Measurements from ENCODE around the gene OR51T1. TPM values are rescaled to one million over a fixed set of nuclear protein-coding genes. Genes with fewer than 3 reads are reported as not detected.

OR51T1 gene
- total RNA-seq, 4 donors from 2014 or later = not detected

- DNase-seq (ENCODE audit: low spot score) (no peak), ATAC-seq (ENCODE audit: low FRiP score) (no peak)
- no peak for TF ChIP-seq CTCF (IDR thresholded peaks at IDR 0.05)
These were observed 42.5 kb downstream of the OR51T1 start, which contains the start of gene OR51G1 for GRCh38 chr11:4924239-4924638. Gene OR51G1 (minus strand): TSS chr11:4924339. CDS start chr11:4924339, 0 bp downstream.

GRCh38 chr11:4926608-4927007 lies 44.9 kb downstream of the OR51T1 start:
- ATAC-seq (ENCODE audit: low FRiP score) = no peak

More at GRCh38 chr11:4926608-4927007, 44.9 kb downstream of the OR51T1 start:
- DNase-seq (ENCODE audit: low spot score) = no peak
- no peak for TF ChIP-seq CTCF (IDR thresholded peaks at IDR 0.05)

Other genes with a start within 250 kb of the OR51T1 start
- not detected for gene OR51D1, start 244.4 kb upstream of the OR51T1 start, total RNA-seq
- gene OR51E1, start 237.9 kb upstream of the OR51T1 start, total RNA-seq = 1 to 10 TPM in 3 of 4 donors, under 1 TPM in 1; 0.60 to 8.7 (median 2.0) TPM
- gene OR51E2, start 184.0 kb upstream of the OR51T1 start, total RNA-seq = under 1 TPM in 1 of 4 donors, not detected in 3; 0.19 TPM
- not detected for gene MMP26, start 177.1 kb upstream of the OR51T1 start, total RNA-seq
- gene OR51F1, start 112.0 kb upstream of the OR51T1 start, total RNA-seq = not detected
- not detected for gene OR52R1, start 77.5 kb upstream of the OR51T1 start, total RNA-seq
- not detected for gene OR51F2, start 60.6 kb upstream of the OR51T1 start, total RNA-seq
- gene OR51S1, start 32.7 kb upstream of the OR51T1 start, total RNA-seq = not detected
- not detected for gene OR51A7, start 21.9 kb downstream of the OR51T1 start, total RNA-seq
- not detected for gene OR51G2, start 37.5 kb downstream of the OR51T1 start, total RNA-seq
- gene OR51G1, start 42.4 kb downstream of the OR51T1 start, total RNA-seq = not detected
- gene OR51A4, start 65.7 kb downstream of the OR51T1 start, total RNA-seq = not detected
- gene OR51A2, start 73.8 kb downstream of the OR51T1 start, total RNA-seq = not detected
- gene OR51L1, start 113.0 kb downstream of the OR51T1 start, total RNA-seq = not detected
- gene OR52J3, start 164.6 kb downstream of the OR51T1 start, total RNA-seq = not detected
- gene OR52E2, start 177.7 kb downstream of the OR51T1 start, total RNA-seq = not detected
- not detected for gene OR52E1, start 187.7 kb downstream of the OR51T1 start, total RNA-seq

Measured in omental fat pad (tissue), 4 donors.